LNCaP clone FGC (cell line): ENCODE results near the gene MADD.

Experiments used
- DNase-seq: peaks from one replicate; pipeline ENCODE4 v3.0.0-alpha.2; 2011; ENCODE audit warnings: low read depth
- H3K4me3 ChIP-seq: 2 replicates; pipeline ENCODE4 v1.5.1; 2011; ENCODE audit warnings: mild to moderate bottlenecking, low read depth, low read length, control low read depth
- TF ChIP-seq, protein P1 (sequence below): IDR thresholded peaks from 2 replicates; pipeline ENCODE4 v1.5.1; 2012; ENCODE audit warnings: mild to moderate bottlenecking; ENCODE audit not compliant: control insufficient read depth, insufficient read depth; ENCODE audit errors: extremely low read depth

The MADD gene

DNA sequence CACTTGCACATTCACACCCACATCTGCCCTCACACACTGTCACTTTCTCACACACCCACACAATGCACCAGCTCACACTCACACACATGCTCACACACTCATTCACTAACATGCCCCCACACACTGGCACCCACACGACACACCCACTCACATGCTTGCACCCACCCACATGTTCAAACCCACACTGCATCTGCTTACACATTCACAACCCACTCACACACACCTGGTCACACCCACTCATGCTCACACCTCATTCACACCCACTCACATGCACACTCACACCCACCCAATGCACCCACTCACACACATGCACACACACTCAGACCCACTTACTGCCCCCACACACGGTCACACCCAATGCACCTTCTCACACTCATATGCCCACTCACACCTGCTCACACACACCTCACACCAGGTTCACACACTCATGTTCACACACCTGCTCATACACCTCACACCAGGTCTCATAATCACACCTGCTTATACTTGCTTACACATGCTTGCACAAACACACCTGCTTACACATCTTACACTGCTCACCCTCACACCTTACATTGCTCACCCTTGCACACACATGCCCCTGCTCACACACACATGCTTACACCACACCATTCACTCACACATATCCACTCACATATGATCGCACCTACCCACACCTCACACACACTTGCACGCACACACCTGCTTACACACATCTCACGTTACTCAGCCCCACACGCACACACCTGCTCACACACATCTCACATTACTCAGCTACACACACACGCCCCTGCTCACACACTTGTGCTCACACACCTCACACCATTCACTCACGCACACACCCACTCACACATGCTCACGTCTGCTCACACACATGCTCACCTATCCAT lies 86.4 kb downstream of the MADD start:
- TF ChIP-seq, protein P1, sequence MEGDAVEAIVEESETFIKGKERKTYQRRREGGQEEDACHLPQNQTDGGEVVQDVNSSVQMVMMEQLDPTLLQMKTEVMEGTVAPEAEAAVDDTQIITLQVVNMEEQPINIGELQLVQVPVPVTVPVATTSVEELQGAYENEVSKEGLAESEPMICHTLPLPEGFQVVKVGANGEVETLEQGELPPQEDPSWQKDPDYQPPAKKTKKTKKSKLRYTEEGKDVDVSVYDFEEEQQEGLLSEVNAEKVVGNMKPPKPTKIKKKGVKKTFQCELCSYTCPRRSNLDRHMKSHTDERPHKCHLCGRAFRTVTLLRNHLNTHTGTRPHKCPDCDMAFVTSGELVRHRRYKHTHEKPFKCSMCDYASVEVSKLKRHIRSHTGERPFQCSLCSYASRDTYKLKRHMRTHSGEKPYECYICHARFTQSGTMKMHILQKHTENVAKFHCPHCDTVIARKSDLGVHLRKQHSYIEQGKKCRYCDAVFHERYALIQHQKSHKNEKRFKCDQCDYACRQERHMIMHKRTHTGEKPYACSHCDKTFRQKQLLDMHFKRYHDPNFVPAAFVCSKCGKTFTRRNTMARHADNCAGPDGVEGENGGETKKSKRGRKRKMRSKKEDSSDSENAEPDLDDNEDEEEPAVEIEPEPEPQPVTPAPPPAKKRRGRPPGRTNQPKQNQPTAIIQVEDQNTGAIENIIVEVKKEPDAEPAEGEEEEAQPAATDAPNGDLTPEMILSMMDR: no peak
- H3K4me3 ChIP-seq: no peak overlapping the region
- DNase-seq: no peak

DNA sequence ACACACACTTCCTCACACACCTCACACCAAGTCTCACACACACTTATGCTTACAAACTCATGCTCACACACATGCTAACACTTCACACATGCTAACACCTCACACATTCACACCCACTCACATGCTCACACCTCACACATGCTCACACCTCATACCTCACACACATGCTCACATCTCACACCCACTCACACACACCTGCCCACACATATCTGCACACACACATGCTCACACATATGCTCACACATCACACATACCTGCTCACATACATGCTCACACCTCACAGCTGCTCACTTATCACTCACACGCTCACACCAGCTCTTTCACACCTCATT lies 87.0 kb downstream of the MADD start:
- DNase-seq: no peak
- H3K4me3 ChIP-seq: no peak overlapping the region
- TF ChIP-seq, protein P1: no peak

DNA sequence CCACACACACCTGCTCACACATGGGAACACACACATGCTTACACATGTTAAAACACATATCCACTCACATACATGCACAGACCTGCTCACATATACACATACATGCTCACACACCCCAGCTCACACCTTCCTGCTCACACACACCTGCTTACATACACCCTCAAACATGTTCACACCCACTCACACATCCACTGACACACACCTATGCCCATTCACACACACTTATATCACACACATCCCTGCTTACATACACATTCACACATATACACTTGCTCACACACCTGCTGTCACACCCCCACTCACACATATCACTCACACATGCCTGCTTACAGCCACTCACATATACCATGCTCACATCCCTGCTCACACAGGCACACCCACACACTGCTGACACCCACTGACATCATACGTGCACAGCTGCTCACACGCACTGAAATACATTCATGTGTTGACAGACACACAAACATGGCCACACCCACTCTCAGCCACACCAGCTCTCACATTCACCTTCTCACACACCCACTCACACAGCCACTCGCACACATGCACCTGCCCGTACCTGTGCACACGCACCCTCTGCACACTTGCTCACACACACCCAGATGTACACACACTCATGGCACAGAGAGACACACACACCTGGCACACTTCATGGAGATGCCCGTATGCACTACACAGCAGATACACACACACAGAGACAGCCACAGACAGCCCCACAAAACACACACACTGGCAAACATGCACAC lies 88.2 kb downstream of the MADD start:
- TF ChIP-seq, protein P1: no peak
- H3K4me3 ChIP-seq: no peak overlapping the region
- no peak for DNase-seq

DNA sequence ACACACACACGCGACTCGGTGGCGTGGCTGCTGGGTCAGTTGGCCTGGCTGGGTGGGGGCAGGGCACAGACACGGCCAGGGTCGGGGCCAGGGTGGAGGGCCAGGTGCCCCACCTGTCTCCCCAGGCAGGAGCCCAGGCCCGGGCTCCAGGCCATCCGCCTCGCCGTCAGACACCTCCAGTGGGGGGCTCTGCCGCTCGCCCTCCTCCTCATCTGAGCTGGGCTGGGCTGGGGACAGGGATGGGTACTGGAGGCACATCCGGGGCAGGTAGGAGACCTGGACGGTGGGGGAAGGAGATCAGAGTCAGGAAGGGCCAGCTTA lies 88.8 kb downstream of the MADD start:
- no peak overlapping the region for H3K4me3 ChIP-seq
- TF ChIP-seq, protein P1: no peak
- no peak for DNase-seq

DNA sequence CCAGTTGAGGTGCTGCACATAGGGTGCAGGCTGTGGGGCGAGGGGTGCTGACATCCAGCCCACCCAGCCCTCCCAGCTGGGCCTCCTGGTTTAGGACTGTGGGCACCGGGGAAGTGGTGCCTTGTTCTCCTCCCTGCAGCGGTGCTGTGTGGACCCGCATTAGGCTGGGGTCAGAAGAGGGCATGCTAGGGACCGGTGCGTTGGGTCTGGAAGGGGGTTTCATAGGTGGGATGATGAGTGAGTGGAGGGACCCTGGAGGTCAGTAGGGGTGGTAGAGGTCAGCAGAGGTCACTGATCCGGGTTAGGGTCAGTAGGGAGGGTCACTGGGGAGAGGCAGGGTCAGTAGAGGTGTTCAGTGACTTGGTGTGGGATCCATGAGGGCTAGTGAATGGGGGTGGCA lies 89.2 kb downstream of the MADD start:
- no peak overlapping the region for H3K4me3 ChIP-seq
- TF ChIP-seq, protein P1: no peak
- no peak for DNase-seq

DNA sequence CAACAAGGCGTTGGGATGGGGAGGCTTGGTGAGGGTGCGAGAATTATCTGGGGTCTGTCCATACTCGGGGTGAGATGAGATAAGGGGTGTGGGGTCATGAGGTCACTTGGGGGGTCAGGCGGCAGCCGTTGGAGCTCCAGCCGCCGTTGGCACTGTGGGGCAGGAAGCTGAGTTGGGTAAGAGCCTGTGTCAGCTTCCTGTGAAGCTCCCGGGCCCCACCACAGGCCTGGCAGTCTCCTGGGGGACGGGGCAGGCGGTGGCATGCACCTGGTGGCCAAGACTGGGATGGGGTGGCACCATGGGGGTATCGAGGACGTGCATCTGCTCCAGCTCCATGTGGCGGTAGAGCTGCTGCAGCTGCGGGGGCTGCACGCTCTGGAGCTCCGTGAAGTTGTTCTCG lies 89.7 kb downstream of the MADD start:
- H3K4me3 ChIP-seq: no peak overlapping the region
- DNase-seq: no peak
- TF ChIP-seq, protein P1: no peak

DNA sequence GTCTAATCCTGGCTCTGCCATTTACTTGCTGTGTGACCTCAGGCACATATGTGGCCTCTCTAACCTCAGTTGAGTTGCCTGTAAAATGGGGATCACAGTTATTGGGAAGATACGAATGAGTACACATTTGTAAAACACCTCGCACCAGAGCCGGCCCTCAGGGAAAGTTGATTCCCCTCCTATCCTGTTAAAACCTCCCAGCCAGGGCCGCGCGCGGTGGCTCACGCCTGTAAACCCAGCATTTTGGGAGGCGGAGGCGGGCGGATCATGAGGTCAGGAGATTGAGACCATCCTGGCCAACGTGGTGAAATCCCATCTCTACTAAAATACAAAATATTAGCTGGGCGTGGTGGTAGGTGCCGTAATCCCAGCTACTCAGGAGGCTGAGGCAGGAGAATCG lies 90.4 kb downstream of the MADD start:
- no peak overlapping the region for H3K4me3 ChIP-seq
- DNase-seq: no peak
- TF ChIP-seq, protein P1: no peak
